BE2C (cell line): ENCODE measurements around the gene TENT4A.

Source experiments
- DNase-seq: peaks from one replicate; pipeline ENCODE4 v3.0.0-alpha.2; 2020
- H3K27me3 ChIP-seq: fragments of 250-450 bp; sonication (Bioruptor Pico); 2 replicates; pipeline ENCODE4 v1.5.1; 2020; ENCODE audit warnings: mild to moderate bottlenecking
- H3K36me3 ChIP-seq: fragments of 250-450 bp; sonication (Bioruptor Pico); 2 replicates; pipeline ENCODE4 v1.5.1; 2020; ENCODE audit warnings: mild to moderate bottlenecking
- H3K4me1 ChIP-seq: fragments of 250-450 bp; sonication (Bioruptor Pico); 2 replicates; pipeline ENCODE4 v1.5.1; 2020
- H3K4me3 ChIP-seq: 2 replicates; pipeline ENCODE4 v1.5.1; 2011; ENCODE audit warnings: low read depth, low read length
- H3K9me3 ChIP-seq: fragments of 250-450 bp; sonication (Bioruptor Pico); 2 replicates; pipeline ENCODE4 v1.5.1; 2020
- CTCF ChIP-seq: IDR thresholded peaks from 2 replicates; pipeline ENCODE4 v1.5.1; 2012; ENCODE audit warnings: mild to moderate bottlenecking, low read depth, low read length

TENT4A gene

GRCh38 chr5:6753851-6754250 is 40.6 kb downstream of the TENT4A start:
- peaks cover 93% of the 10 kb centered on the region for H3K36me3 ChIP-seq
- no peak for TF ChIP-seq CTCF

GRCh38 chr5:6754766-6755165 is 41.5 kb downstream of the TENT4A start:
- Histone ChIP-seq H3K9me3 (no peaks in the 10 kb centered on the region), H3K27me3 (no peaks in the 10 kb centered on the region), H3K4me1 (no peaks in the 10 kb centered on the region), H3K36me3 (peaks cover 88% of the 10 kb centered on the region), H3K4me3 (no peak overlapping the region)
- no peak for TF ChIP-seq CTCF
- no peak for DNase-seq

More at GRCh38 chr5:6753851-6754250, 40.6 kb downstream of the TENT4A start:
- DNase-seq, result no peak
- no peak overlapping the region for H3K4me3 ChIP-seq
- H3K27me3 ChIP-seq, result no peaks in the 10 kb centered on the region
- H3K9me3 ChIP-seq, result no peaks in the 10 kb centered on the region
- H3K4me1 ChIP-seq, result no peaks in the 10 kb centered on the region

- no peak for DNase-seq
- no peaks in the 10 kb centered on the region for H3K4me1 ChIP-seq
- TF ChIP-seq CTCF, result no peak
- peaks cover 80% of the 10 kb centered on the region for H3K36me3 ChIP-seq
- no peaks in the 10 kb centered on the region for H3K27me3 ChIP-seq
- H3K9me3 ChIP-seq, result no peaks in the 10 kb centered on the region
- no peak overlapping the region for H3K4me3 ChIP-seq
Observed at GRCh38 chr5:6755519-6755918, 42.3 kb downstream of the TENT4A start.

- no peak overlapping the region for H3K4me3 ChIP-seq
- no peak for TF ChIP-seq CTCF
- DNase-seq, result no peak
- no peaks in the 10 kb centered on the region for H3K27me3 ChIP-seq
- H3K9me3 ChIP-seq, result no peaks in the 10 kb centered on the region
- H3K4me1 ChIP-seq, result no peaks in the 10 kb centered on the region
- H3K36me3 ChIP-seq, result peaks cover 76% of the 10 kb centered on the region
Observed at GRCh38 chr5:6755941-6756340, 42.7 kb downstream of the TENT4A start.

- no peaks in the 10 kb centered on the region for H3K4me1 ChIP-seq
- no peak for TF ChIP-seq CTCF
- DNase-seq, result no peak
- H3K27me3 ChIP-seq, result no peaks in the 10 kb centered on the region
- no peaks in the 10 kb centered on the region for H3K9me3 ChIP-seq
- peaks cover 60% of the 10 kb centered on the region for H3K36me3 ChIP-seq
- H3K4me3 ChIP-seq, result no peak overlapping the region
Observed at GRCh38 chr5:6757414-6757969, 44.3 kb downstream of the TENT4A start.

GRCh38 chr5:6758236-6758635 is 45.0 kb downstream of the TENT4A start:
- H3K9me3 ChIP-seq, result no peaks in the 10 kb centered on the region
- no peak for DNase-seq
- no peak for TF ChIP-seq CTCF
- peaks cover 53% of the 10 kb centered on the region for H3K36me3 ChIP-seq
- no peaks in the 10 kb centered on the region for H3K27me3 ChIP-seq
- H3K4me3 ChIP-seq, result no peak overlapping the region
- no peaks in the 10 kb centered on the region for H3K4me1 ChIP-seq
